GM21381 (cell line): ENCODE data around the gene PTGS1.

Experiments used
- ATAC-seq: cut with Tn5 transposase; IDR thresholded peaks from one replicate; pipeline ENCODE4 v1.9.1; 2021; ENCODE audit warnings: mild to moderate bottlenecking, moderate library complexity; ENCODE audit not compliant: unreplicated experiment

Gene PTGS1

DNA sequence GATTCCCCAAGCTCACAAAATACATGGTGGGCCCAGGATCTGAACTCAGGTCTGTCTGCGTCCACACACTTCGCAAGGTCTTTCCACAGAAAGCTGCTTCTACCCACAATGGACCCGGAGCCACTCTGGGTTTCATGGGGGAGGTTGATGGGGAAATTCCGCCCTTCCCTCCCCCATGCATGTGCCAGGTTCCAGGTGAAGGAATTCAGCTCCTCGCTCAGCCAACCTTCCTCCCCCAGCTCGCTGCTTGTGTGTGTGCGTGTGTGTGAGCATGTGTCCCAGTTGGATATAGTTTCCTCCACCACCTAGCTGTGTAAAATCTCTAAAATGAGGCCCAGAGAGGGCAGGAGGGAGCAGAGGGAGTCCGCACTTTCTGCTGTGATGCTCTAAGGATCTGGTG, 1.0 kb downstream of the PTGS1 start:
- ATAC-seq = no peak

DNA sequence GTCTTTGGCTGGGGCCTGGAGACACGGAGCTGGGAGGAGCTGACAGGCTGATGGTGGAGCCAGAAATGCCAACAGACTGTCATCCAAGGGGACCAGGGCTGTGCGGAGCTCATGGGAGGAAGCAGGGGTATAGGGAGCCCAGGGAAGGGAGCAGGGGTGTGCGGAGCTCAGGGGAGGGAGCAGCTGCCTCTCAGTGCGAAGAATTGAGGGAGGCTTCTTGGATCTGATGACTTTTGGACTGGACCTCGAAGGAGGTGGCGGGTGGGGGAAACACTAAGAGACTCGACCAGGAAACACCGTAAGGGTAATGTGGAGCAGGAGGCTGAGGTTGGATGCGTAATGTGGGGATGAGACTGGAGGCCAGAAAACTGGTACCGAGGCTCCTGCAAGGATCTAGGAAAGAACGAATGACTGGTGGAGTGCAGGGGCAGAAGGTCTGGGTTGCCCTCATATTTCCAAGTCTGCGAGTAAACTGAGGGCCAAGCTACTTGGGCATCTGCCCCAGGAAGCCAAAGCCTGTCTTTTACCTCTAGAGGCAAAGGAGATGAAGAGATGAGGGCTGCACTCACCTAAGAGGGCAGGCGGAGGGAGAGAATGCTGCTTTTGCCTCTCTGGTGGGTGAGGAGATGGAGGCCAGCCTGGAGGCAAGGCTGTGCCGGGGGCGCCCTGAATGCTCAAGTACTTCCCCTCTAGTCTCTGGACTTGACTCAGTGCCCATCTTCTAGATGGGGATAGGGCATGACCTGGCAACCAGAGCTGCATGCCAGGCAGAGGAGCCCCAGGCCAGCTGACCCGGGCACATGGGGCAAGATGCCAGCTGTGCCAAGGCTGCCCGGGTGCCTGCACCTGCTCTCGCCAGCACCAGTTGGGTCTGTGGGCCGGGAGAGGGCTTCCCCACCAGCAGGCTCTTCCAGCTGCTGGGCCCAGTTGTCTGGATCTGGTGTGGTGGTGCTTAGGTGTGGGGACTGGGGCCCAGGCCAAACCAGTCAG, 2.3 kb downstream of the PTGS1 start:
- no peak for ATAC-seq

DNA sequence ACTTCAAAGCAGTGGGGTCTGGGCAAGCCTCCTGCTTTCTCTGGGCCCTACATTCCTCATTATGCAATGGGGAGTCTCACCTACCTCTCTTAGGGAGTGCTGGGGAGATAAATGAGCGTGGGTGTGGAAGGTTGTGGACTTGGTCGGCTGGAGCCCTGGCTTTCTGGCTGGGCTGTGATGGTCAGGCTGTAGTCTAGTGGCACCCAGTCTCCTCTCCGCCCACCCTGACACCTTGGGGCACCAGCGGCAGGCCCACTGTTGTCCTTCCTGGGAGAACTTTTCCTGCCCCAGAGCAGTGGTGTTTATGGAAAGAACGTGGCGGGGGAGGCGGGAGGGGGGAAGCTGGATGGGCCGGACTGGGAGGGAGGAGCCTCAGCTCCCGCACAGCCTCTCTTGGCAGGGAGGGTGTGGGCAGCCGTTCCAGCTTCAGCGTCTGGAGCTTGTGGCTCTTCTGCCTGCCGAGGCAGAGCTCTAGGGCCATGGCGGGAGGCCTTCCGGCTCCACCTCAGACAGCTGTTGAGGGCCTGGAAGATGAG, 4.1 kb downstream of the PTGS1 start:
- ATAC-seq = no peak

GRCh38 chr9:122376796-122377195, 6.0 kb downstream of the PTGS1 start:
- no peak for ATAC-seq

- no peak for ATAC-seq
These were observed 6.7 kb downstream of the PTGS1 start for GRCh38 chr9:122377241-122378164.

DNA sequence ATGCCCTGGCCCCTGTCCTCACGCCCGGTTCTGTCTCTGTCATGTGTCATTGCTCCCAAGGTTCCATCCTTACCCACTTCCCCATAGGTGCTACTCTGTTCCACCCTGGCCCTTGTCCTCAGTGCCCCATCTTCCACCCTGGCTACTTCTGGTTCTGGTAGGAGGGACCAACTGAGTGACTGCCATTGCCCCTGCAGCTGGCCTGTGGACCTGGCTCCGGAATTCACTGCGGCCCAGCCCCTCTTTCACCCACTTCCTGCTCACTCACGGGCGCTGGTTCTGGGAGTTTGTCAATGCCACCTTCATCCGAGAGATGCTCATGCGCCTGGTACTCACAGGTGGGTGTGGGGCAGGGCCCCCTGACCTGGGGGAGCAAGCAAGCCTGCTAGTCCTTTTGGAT, 7.4 kb downstream of the PTGS1 start:
- no peak for ATAC-seq

GRCh38 chr9:122379340-122379739, 8.5 kb downstream of the PTGS1 start:
- ATAC-seq = no peak

DNA sequence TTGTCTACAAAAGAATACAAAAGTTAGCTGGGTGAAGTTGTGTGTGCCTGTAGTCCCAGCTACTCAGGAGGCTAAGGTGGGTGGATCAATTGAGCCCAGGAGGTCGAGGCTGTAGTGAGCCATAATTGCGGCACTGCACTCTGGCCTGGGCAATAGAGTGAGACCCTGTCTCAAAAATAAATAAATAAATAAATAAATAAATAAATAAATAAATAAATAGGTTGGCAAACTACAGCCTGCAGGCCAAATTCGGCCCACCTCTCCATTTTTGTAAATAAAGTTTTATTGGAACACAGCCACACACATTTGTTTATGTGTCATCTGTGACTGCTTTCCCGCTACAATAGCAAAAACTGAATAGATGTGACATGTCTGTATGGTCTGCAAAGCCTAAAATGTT, 9.5 kb downstream of the PTGS1 start:
- no peak for ATAC-seq

- no peak for ATAC-seq
These were observed 10.6 kb downstream of the PTGS1 start for GRCh38 chr9:122381206-122381950.

DNA sequence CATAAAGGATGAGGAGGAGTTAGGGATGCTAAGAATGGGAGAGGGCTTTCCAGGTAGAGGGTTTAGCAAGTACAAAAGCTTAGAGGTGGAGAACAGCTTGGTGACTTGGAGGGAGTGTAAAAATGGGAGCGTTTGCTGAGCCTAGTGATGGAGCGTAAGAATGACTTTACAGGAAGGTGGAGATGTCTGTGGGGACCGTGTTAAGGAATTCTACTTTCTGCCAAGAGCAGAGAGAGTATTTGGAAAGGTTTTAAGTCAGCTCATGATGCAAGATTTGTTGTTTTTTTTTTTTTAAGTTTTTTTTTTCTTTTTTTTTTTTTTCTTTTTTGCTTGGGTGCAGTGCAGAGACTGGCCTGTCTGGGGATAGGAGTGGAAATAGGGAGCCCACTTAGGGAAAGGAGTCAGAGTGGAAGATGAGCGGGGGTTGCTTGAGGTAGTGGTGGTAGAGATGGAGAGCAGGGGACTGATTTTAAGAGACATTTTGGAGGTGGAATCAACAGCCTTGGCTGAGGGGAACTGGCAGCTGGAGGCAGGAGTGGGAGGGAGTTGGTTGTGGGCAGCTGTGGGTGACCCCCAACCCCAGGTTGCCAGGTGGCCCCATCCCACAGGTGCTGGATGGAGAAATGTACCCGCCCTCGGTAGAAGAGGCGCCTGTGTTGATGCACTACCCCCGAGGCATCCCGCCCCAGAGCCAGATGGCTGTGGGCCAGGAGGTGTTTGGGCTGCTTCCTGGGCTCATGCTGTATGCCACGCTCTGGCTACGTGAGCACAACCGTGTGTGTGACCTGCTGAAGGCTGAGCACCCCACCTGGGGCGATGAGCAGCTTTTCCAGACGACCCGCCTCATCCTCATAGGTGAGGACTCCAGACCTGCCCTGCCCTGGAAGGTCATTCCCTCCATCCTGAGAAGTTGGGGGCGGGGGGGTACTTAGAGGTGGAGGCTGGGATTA, 12.4 kb downstream of the PTGS1 start:
- ATAC-seq = no peak

- no peak for ATAC-seq
These were observed 13.2 kb downstream of the PTGS1 start for GRCh38 chr9:122383992-122384461.

- ATAC-seq = no peak
These were observed 15.6 kb downstream of the PTGS1 start for GRCh38 chr9:122386311-122386872.

GRCh38 chr9:122387536-122387935, 16.7 kb downstream of the PTGS1 start:
- ATAC-seq = no peak

DNA sequence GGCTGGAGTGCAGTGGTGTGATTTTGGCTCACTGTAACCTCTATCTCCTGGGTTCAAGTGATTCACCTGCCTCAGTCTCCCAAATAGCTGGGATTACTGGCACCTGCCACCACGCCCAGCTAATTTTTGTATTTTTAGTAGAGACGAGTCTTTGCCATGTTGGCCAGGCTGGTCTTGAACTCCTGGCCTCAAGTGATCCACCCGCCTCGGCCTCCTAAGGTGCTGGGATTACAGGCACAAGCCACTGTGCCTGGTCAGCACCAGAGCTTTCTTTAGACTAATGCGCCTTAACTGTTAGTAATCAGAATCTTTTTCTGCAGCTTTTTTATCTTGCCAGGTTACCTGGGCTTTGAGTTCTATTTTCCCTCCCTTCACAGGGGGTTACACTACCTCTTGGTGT, 18.4 kb downstream of the PTGS1 start:
- ATAC-seq = no peak

DNA sequence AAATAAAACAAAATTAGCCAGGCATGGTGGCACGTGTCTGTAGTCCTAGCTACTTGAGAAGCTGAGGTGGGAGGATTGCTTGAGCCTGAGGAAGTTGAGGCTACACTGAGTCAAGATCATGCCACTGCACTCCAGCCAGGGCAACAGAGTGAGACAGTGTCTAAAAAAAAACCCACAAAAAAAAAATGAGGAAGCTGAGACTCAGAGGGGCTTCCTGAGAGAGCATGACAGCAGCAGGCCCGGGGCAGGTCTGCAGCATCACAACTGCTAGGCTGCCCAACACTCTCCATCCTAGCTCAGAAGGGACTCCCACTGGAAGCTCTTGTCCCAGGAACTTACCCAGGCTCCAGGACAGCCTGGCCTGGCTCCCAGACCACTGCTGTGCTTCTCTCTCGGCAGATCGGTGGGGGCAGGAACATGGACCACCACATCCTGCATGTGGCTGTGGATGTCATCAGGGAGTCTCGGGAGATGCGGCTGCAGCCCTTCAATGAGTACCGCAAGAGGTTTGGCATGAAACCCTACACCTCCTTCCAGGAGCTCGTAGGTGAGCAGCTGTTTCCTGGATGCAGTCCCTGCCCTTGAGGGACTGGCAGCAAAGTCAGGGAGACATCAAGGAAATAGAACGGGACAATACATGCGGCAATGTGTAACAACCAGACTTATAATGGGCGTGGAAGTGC, 19.1 kb downstream of the PTGS1 start:
- peak; percentile 57 for ATAC-seq

DNA sequence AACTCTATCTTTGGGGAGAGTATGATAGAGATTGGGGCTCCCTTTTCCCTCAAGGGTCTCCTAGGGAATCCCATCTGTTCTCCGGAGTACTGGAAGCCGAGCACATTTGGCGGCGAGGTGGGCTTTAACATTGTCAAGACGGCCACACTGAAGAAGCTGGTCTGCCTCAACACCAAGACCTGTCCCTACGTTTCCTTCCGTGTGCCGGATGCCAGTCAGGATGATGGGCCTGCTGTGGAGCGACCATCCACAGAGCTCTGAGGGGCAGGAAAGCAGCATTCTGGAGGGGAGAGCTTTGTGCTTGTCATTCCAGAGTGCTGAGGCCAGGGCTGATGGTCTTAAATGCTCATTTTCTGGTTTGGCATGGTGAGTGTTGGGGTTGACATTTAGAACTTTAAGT, 21.5 kb downstream of the PTGS1 start:
- ATAC-seq = no peak

DNA sequence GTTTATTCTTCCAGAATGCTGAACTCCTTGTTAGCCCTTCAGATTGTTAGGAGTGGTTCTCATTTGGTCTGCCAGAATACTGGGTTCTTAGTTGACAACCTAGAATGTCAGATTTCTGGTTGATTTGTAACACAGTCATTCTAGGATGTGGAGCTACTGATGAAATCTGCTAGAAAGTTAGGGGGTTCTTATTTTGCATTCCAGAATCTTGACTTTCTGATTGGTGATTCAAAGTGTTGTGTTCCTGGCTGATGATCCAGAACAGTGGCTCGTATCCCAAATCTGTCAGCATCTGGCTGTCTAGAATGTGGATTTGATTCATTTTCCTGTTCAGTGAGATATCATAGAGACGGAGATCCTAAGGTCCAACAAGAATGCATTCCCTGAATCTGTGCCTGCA, 21.9 kb downstream of the PTGS1 start:
- ATAC-seq = no peak

DNA sequence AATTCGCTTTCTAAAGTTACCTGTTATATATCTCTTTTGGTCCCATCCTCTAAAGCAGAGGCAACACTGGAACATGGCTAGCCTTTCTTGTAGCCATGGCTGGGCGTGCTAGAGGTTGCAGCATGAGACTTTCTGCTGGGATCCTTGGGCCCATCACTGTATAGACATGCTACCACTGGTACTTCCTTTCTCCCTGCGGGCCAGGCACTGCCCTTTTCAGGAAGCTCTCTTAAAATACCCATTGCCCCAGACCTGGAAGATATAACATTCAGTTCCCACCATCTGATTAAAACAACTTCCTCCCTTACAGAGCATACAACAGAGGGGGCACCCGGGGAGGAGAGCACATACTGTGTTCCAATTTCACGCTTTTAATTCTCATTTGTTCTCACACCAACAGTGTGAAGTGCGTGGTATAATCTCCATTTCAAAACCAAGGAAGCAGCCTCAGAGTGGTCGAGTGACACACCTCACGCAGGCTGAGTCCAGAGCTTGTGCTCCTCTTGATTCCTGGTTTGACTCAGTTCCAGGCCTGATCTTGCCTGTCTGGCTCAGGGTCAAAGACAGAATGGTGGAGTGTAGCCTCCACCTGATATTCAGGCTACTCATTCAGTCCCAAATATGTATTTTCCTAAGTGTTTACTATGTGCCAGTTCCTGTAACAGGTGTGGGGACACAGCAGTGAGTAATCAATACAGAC, 22.6 kb downstream of the PTGS1 start:
- ATAC-seq = no peak
